HFF-Myc (cell line): ENCODE data around the gene YWHAQ.

Source experiments
- DNase-seq: peaks from one replicate; pipeline ENCODE4 v3.0.0-alpha.2; 2011; ENCODE audit warnings: low read depth; ENCODE audit errors: extremely low read depth
- H3K4me3 ChIP-seq: replicated peaks from 2 replicates; pipeline ENCODE4 v1.5.1; 2011; ENCODE audit warnings: low read depth, mild to moderate bottlenecking, control low read depth, low read length
- TF ChIP-seq, protein P1 (sequence below): IDR thresholded peaks from 2 replicates; pipeline ENCODE4 v1.5.1; 2012; ENCODE audit warnings: mild to moderate bottlenecking, low read depth, low read length, control low read depth; ENCODE audit errors: missing control alignments

Gene YWHAQ

DNA sequence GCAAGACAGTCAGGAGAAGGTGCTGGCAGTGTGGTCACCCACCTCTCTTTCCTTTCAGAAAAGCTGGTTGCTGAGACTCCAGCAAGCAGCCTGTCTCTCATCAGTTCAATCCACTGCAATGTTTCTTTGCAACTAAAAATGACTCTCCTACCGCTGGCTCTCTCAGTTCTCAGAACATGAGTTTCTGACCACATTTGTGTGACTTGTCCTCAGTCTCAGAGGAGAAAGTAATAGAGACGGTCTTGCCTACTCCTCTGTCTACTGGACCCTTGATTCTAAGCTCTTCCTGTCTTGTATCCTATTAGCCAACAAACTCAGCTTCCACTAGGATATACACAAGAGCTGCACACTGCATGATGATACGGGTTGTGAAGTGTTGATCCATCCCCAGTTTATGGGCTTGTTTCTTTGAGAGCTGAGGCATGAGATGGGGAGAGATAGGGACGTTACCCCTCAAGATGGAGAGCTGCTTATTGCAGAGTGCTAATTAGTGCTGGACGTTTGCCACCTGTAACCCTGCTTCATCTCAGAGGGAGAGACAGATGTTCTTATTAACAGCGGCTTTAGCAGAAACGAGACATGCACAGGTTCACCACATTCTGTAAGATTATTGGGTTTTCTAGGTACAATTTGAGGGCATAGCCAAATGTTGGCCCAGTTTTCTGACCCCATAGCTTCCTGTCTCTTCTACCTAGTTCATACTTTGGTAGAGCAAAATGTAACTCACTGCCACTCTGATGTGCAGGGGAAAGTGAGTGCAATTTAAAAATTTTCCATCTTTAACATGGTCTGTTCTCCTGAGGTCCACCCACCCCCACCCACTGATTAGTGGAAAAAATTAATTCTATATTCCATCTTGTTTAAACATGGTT lies 32.4 kb upstream of the YWHAQ start:
- DNase-seq, result no peak
- H3K4me3 ChIP-seq, result no peak overlapping the region

DNA sequence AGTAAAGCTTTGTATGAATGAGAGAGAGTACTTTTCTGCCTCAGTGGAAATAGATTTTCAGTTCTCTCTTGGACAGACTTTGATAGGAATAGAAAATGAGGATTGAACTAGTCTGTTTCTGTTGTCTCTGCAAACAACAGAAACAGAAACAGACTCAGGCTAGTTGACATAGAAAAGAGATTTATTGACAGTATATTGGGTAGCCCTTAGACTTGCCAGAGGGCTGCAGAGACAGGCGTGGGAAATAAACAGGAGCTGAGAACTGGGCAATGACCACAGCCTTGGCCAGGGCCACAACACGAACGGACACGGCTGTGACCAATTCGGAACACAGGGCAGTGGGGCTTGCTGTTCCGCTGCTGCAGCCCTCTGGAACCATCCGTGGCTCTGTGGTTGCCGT lies 30.5 kb upstream of the YWHAQ start:
- TF ChIP-seq, protein P1, sequence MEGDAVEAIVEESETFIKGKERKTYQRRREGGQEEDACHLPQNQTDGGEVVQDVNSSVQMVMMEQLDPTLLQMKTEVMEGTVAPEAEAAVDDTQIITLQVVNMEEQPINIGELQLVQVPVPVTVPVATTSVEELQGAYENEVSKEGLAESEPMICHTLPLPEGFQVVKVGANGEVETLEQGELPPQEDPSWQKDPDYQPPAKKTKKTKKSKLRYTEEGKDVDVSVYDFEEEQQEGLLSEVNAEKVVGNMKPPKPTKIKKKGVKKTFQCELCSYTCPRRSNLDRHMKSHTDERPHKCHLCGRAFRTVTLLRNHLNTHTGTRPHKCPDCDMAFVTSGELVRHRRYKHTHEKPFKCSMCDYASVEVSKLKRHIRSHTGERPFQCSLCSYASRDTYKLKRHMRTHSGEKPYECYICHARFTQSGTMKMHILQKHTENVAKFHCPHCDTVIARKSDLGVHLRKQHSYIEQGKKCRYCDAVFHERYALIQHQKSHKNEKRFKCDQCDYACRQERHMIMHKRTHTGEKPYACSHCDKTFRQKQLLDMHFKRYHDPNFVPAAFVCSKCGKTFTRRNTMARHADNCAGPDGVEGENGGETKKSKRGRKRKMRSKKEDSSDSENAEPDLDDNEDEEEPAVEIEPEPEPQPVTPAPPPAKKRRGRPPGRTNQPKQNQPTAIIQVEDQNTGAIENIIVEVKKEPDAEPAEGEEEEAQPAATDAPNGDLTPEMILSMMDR, result no peak
- no peak overlapping the region for H3K4me3 ChIP-seq
- no peak for DNase-seq

More for the DNA sequence above, 32.4 kb upstream of the YWHAQ start:
- TF ChIP-seq, protein P1, result no peak

DNA sequence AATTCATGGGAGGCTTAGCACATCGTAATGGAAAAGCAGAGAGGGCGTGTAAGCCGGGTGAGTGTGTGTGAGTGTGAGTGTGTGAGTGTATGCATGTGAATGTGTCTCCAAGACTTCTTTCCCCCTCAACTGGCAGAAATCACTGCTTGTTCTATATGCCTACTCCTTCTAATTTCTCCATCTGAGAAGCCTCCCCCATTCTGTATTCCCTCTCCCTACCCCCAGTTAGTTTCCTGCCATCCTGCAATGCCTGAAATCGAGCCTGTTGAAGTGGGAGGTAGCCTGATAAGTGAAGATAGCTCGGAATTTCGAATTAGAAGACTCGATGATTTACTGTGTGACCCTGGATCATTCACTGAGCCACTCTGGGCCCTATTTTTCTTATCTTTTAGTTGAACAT lies 30.0 kb upstream of the YWHAQ start:
- TF ChIP-seq, protein P1, result no peak
- no peak overlapping the region for H3K4me3 ChIP-seq
- no peak for DNase-seq

DNA sequence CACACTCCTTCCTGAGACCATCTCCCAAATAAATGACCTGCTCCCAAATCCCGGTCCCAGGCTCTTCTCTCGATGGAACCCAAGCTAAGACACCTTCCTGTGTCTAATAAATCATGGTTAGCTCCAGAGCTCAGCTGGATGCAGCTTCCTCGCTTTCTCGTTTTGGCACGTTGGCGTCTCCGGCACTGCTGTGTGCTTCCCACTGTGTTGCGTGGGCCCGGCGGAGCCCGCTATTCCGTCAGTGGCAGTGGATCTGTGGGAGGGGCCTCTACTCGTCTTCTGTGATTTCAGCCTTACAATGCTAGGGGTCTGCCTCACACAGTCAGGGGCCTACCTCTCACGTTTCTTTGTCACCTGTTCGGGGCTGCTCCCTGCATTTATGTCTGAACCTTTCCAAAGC lies 29.4 kb upstream of the YWHAQ start:
- TF ChIP-seq, protein P1, result no peak
- DNase-seq, result no peak
- no peak overlapping the region for H3K4me3 ChIP-seq

DNA sequence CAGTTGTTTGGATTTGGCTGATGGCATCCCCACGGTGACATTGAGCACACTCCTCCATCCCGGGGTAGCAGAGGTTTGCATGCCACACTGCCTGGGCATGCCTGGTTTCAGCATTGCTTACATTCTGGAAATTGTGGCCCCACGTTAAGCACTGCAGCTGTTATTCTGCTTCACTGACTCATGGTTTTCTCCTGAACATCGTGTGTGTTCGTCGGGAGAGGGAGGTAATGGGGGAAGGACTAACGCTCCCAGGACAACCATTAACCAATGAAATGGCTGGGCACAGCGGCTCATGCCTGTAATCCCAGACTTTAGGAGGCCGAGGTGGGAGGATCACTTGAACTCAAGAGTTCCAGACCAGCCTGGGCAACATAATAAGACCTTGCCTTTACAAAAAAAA lies 28.2 kb upstream of the YWHAQ start:
- DNase-seq, result no peak
- no peak overlapping the region for H3K4me3 ChIP-seq
- TF ChIP-seq, protein P1, result no peak

DNA sequence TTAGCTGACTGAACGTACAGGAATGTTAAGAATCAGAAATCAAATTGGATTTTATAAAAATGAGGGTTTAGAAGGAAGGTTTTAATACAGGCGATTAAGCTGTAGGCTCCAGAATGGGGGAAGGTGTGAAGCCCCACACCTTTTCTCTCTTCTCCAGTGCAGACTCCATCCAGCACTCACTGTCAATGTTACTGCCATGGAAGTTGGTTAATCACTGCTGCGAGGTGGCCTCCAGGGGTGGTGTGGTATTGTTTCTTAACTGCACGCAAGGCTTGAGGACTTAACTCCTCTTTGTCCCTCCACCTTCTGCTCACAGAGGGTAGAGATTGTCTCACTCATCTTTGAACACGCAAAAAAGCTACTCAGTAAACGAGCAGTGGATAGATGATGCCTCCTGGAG lies 26.9 kb upstream of the YWHAQ start:
- TF ChIP-seq, protein P1, result no peak
- H3K4me3 ChIP-seq, result no peak overlapping the region
- DNase-seq, result no peak
